CD4-positive, CD25-positive, alpha-beta regulatory T cell (primary cell): Measurements from ENCODE around the gene CPT1A. TPM values are rescaled to one million over a fixed set of nuclear protein-coding genes. Genes with fewer than 3 reads are reported as not detected.

ENCODE experiments used
- ATAC-seq, 2 donors: fragments of 150-1000 bp; cut with Tn5 transposase; one replicate each; pipeline ENCODE4 v1.10.0; 2021; ENCODE audit warnings: low read depth in 2 of 2, moderate number of reproducible peaks in 2 of 2, moderate library complexity in 1 of 2
- DNase-seq, 3 donors: peaks; one replicate each; pipeline versions ENCODE4 v3.0.0 to v3.0.0-alpha.2; 2012 to 2022; ENCODE audit warnings: mixed read lengths in 1 of 3
- H3K27ac ChIP-seq: one replicate; pipeline ENCODE4 v1.7.0; 2013; ENCODE audit warnings: mild to moderate bottlenecking, low read length; ENCODE audit not compliant: insufficient read depth, poor library complexity, severe bottlenecking
- H3K27me3 ChIP-seq: one replicate; pipeline ENCODE4 v1.7.0; 2013; ENCODE audit warnings: low read length; ENCODE audit not compliant: control insufficient read depth, insufficient read depth
- H3K36me3 ChIP-seq: one replicate; pipeline ENCODE4 v1.7.0; 2013; ENCODE audit warnings: mild to moderate bottlenecking, low read length, moderate library complexity; ENCODE audit not compliant: control insufficient read depth, insufficient read depth
- H3K4me1 ChIP-seq: 2 replicates; pipeline ENCODE4 v1.7.0; 2013; ENCODE audit warnings: mild to moderate bottlenecking, low read length; ENCODE audit not compliant: insufficient read depth, control insufficient read depth, poor library complexity, severe bottlenecking
- H3K4me3 ChIP-seq: one replicate; pipeline ENCODE4 v1.7.0; 2013; ENCODE audit warnings: low read depth, mild to moderate bottlenecking, low read length, moderate library complexity
- H3K9me3 ChIP-seq, 2 experiments: 1 replicate in 1 of 2; 2 replicates in 1 of 2; pipeline ENCODE4 v1.7.0; 2013; ENCODE audit warnings: low read length in 2 of 2, mild to moderate bottlenecking in 1 of 2, moderate library complexity in 1 of 2; ENCODE audit not compliant: control insufficient read depth in 2 of 2
- H3K27ac Mint-ChIP-seq, 3 donors: one replicate each; pipeline ENCODE4 v1.8.0; 2020 to 2022; ENCODE audit warnings: mild to moderate bottlenecking in 3 of 3, mixed read lengths in 3 of 3, moderate library complexity in 2 of 3
- H3K27me3 Mint-ChIP-seq: one replicate; pipeline ENCODE4 v1.8.0; 2022; ENCODE audit warnings: mild to moderate bottlenecking, mixed read lengths
- H3K36me3 Mint-ChIP-seq: one replicate; pipeline ENCODE4 v1.8.0; 2020; ENCODE audit warnings: mixed read lengths
- H3K4me1 Mint-ChIP-seq, 4 donors: one replicate each; pipeline ENCODE4 v1.8.0; 2020 to 2022; ENCODE audit warnings: mixed read lengths in 4 of 4, mild to moderate bottlenecking in 1 of 4
- H3K4me3 Mint-ChIP-seq, 4 donors: one replicate each; pipeline ENCODE4 v1.8.0; 2020 to 2022; ENCODE audit warnings: mild to moderate bottlenecking in 4 of 4, mixed read lengths in 4 of 4, moderate library complexity in 3 of 4
- H3K9me3 Mint-ChIP-seq, 7 donors: one replicate each; pipeline ENCODE4 v1.8.0; 2020 to 2022; ENCODE audit warnings: mixed read lengths in 7 of 7, mild to moderate bottlenecking in 3 of 7, moderate library complexity in 2 of 7
- polyA plus RNA-seq, 4 donors: library from polyadenylated mRNA; unstranded; fragments of 300-500 nt; fragmentation: Illumina TruSeq; gene quantifications; one replicate each; pipeline ENCODE4 v1.2.3, GENCODE V29; 2021
- total RNA-seq: library from RNA; stranded (reverse); gene quantifications from one replicate; pipeline ENCODE4 v1.2.3, GENCODE V29; 2022

Gene CPT1A
- total and polyA plus RNA-seq, 5 donors from 2014 or later = 0.32 to 16.7 (median 4.3) TPM

DNA sequence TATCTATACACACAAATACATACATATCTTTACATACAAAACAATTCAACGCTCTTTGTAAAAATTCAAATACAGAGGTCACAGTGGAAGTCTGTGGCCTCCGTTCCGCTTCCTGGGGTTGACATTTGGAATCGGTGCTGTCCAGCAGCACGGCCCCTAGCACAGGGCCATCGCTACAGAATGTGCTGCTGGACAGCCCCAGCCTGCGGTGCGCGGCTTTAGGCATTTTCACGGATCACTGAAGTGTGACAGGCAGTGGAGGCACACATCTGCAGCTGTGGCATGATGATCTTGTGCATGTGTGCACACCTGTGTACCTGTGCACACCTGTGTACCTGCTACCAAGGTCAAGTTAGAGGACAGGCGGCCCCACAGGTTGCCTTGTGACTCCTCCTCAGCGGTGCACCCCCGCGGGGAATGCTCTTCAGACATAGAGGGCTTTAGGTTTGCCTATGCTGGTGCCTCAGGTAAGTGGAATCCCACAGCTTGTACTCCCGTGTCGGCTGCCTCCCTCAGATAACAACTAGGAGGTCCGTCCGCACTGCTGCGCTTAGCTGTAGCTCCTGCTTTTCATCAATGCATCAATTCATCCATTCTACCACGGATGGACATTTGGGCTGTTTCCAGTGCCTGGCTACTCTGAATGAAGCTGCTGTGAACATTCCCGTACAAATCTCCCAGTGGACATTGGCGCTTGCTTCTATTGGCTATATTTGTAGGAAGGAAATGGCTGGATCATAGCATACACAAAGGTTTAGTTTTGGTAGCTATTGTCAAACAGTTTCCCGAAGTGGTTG lies 127.5 kb downstream of the CPT1A start:
- Mint-ChIP-seq H3K27me3 (no peaks in the 10 kb centered on the region), H3K36me3 (peaks cover 30% of the 10 kb centered on the region), H3K27ac (no peak overlapping the region), H3K4me3 (no peak overlapping the region), H3K4me1 (no peaks in the 10 kb centered on the region), H3K9me3 (peaks cover 0 to 4% (median 0%) of the 10 kb centered on the region in 7 donors)
- H3K27me3 ChIP-seq = no peaks in the 10 kb centered on the region
- ATAC-seq (no peak), DNase-seq (no peak)
- no peaks in the 10 kb centered on the region for H3K4me1 ChIP-seq
- no peak overlapping the region for H3K27ac ChIP-seq
- no peak overlapping the region for H3K4me3 ChIP-seq
- H3K9me3 ChIP-seq = no peaks in the 10 kb centered on the region
- no peaks in the 10 kb centered on the region for H3K36me3 ChIP-seq

- no peak overlapping the region for H3K4me3 Mint-ChIP-seq
- H3K36me3 ChIP-seq = no peaks in the 10 kb centered on the region
- H3K27me3 ChIP-seq = no peaks in the 10 kb centered on the region
- H3K4me1 ChIP-seq = no peaks in the 10 kb centered on the region
- DNase-seq (no peak), ATAC-seq (no peak)
- H3K27ac ChIP-seq = no peak overlapping the region
- H3K27ac Mint-ChIP-seq = no peak overlapping the region
- H3K9me3 ChIP-seq = no peaks in the 10 kb centered on the region
- H3K27me3 Mint-ChIP-seq = no peaks in the 10 kb centered on the region
- no peak overlapping the region for H3K4me3 ChIP-seq
- no peaks in the 10 kb centered on the region for H3K9me3 Mint-ChIP-seq
- no peaks in the 10 kb centered on the region for H3K4me1 Mint-ChIP-seq
- H3K36me3 Mint-ChIP-seq = peaks cover 13% of the 10 kb centered on the region
Measured at GRCh38 chr11:68711114-68711513, 130.6 kb downstream of the CPT1A start.

- no peak overlapping the region for H3K4me3 Mint-ChIP-seq
- Histone ChIP-seq H3K27me3 (no peaks in the 10 kb centered on the region), H3K27ac (no peak overlapping the region), H3K36me3 (no peaks in the 10 kb centered on the region), H3K9me3 (no peaks in the 10 kb centered on the region), H3K4me3 (no peak overlapping the region), H3K4me1 (no peaks in the 10 kb centered on the region)
- H3K27me3 Mint-ChIP-seq = no peaks in the 10 kb centered on the region
- peaks cover 12% of the 10 kb centered on the region for H3K36me3 Mint-ChIP-seq
- ATAC-seq (no peak), DNase-seq (no peak)
- no peaks in the 10 kb centered on the region for H3K4me1 Mint-ChIP-seq
- H3K27ac Mint-ChIP-seq = no peak overlapping the region
- H3K9me3 Mint-ChIP-seq = no peaks in the 10 kb centered on the region
Measured at GRCh38 chr11:68710409-68710808, 131.3 kb downstream of the CPT1A start.

- DNase-seq (no peak), ATAC-seq (no peak)
- H3K27ac Mint-ChIP-seq = no peak overlapping the region
- H3K27me3 Mint-ChIP-seq = no peaks in the 10 kb centered on the region
- no peaks in the 10 kb centered on the region for H3K9me3 Mint-ChIP-seq
- H3K4me1 Mint-ChIP-seq = no peaks in the 10 kb centered on the region
- H3K9me3 ChIP-seq = no peaks in the 10 kb centered on the region
- no peak overlapping the region for H3K4me3 ChIP-seq
- no peaks in the 10 kb centered on the region for H3K36me3 ChIP-seq
- H3K4me3 Mint-ChIP-seq = no peak overlapping the region
- no peak overlapping the region for H3K27ac ChIP-seq
- H3K4me1 ChIP-seq = no peaks in the 10 kb centered on the region
- no peaks in the 10 kb centered on the region for H3K27me3 ChIP-seq
- peaks cover 10% of the 10 kb centered on the region for H3K36me3 Mint-ChIP-seq
Measured at GRCh38 chr11:68709062-68709461, 132.7 kb downstream of the CPT1A start.

DNA sequence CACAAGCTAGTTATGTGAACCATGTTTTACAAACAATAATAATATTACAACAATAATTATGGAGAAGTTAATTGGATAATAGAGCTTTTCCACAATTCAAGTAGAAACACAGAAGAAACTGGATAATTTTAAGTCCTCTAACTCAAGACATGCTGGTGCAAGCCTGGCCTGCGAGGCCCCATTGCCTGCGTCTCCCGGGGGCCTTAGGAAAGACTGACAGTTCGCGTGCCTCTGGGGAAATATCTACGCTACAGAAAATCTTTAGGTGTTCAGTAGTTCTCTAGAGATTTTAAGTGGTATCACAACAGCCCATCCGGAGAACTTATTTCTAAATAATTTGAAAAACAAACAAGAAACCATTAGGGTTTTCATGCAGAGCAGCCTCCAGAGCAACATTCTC lies 134.2 kb downstream of the CPT1A start:
- H3K4me3 Mint-ChIP-seq = no peak overlapping the region
- no peaks in the 10 kb centered on the region for H3K4me1 Mint-ChIP-seq
- no peaks in the 10 kb centered on the region for H3K27me3 Mint-ChIP-seq
- no peaks in the 10 kb centered on the region for H3K4me1 ChIP-seq
- ATAC-seq (no peak), DNase-seq (no peak)
- H3K27ac ChIP-seq = no peak overlapping the region
- H3K27me3 ChIP-seq = no peaks in the 10 kb centered on the region
- H3K4me3 ChIP-seq = no peak overlapping the region
- H3K9me3 ChIP-seq = no peaks in the 10 kb centered on the region
- H3K36me3 Mint-ChIP-seq = peaks cover 5% of the 10 kb centered on the region
- H3K9me3 Mint-ChIP-seq = no peaks in the 10 kb centered on the region
- H3K36me3 ChIP-seq = no peaks in the 10 kb centered on the region
- H3K27ac Mint-ChIP-seq = no peak overlapping the region

- no peak overlapping the region for H3K27ac Mint-ChIP-seq
- no peak overlapping the region for H3K27ac ChIP-seq
- H3K9me3 Mint-ChIP-seq = no peaks in the 10 kb centered on the region
- DNase-seq = no peak
- H3K9me3 ChIP-seq = no peaks in the 10 kb centered on the region
- H3K4me3 ChIP-seq = no peak overlapping the region
- H3K4me1 Mint-ChIP-seq = no peaks in the 10 kb centered on the region
- no peaks in the 10 kb centered on the region for H3K36me3 ChIP-seq
- H3K36me3 Mint-ChIP-seq = no peaks in the 10 kb centered on the region
- H3K27me3 ChIP-seq = no peaks in the 10 kb centered on the region
- H3K27me3 Mint-ChIP-seq = peaks cover 7% of the 10 kb centered on the region
- ATAC-seq = no peak
- no peak overlapping the region for H3K4me3 Mint-ChIP-seq
- no peaks in the 10 kb centered on the region for H3K4me1 ChIP-seq
Measured at GRCh38 chr11:68704887-68705286, 136.8 kb downstream of the CPT1A start.

Other genes starting within 250 kb of the CPT1A start
- not detected for gene GAL, start 157.4 kb downstream of the CPT1A start, total RNA-seq
- not detected for gene GAL, start 157.4 kb downstream of the CPT1A start, polyA plus RNA-seq
- 6.4 TPM for gene TESMIN, start 90.4 kb downstream of the CPT1A start, total RNA-seq
- 1 to 10 TPM; 3.0 to 8.0 (median 5.0) TPM for gene TESMIN, start 90.4 kb downstream of the CPT1A start, polyA plus RNA-seq
- 40.7 TPM for gene MRPL21, start 61.9 kb upstream of the CPT1A start, total RNA-seq
- gene MRPL21, start 61.9 kb upstream of the CPT1A start, polyA plus RNA-seq = 100 to 1,000 TPM; 114 to 137 (median 132) TPM
- gene IGHMBP2, start 62.0 kb upstream of the CPT1A start, total RNA-seq = 47.5 TPM
- 1 to 10 TPM; 5.4 to 8.2 (median 7.2) TPM for gene IGHMBP2, start 62.0 kb upstream of the CPT1A start, polyA plus RNA-seq
- gene MRGPRD, start 139.1 kb upstream of the CPT1A start, total RNA-seq = not detected
- under 1 TPM in 1 of 4 donors, not detected in 3; 0.50 TPM for gene MRGPRD, start 139.1 kb upstream of the CPT1A start, polyA plus RNA-seq
- not detected for gene MRGPRF, start 171.3 kb upstream of the CPT1A start, total RNA-seq
- gene MRGPRF, start 171.3 kb upstream of the CPT1A start, polyA plus RNA-seq = not detected
- 20.5 TPM for gene TPCN2, start 207.0 kb upstream of the CPT1A start, total RNA-seq
- gene TPCN2, start 207.0 kb upstream of the CPT1A start, polyA plus RNA-seq = 1 to 10 TPM; 5.9 to 8.3 (median 6.3) TPM